Stimulated activated naive CD4-positive, alpha-beta T cell (primary cell): Measurements from ENCODE around the gene GSE1.

Source experiments
- DNase-seq, 6 experiments: peaks; one replicate each; lab custom pipeline; 2025; lab: John Stamatoyannopoulos, UW

Gene GSE1

GRCh38 chr16:85724126-85724879 lies 111.2 kb downstream of the GSE1 start:
- no peak for DNase-seq

- DNase-seq: no peak
These were observed 111.8 kb downstream of the GSE1 start for GRCh38 chr16:85724936-85725335.
